ENCODE results near the gene CALY. TPM values are rescaled to one million over a fixed set of nuclear protein-coding genes. Genes with fewer than 3 reads are reported as not detected.

Gene CALY
- total RNA-seq, 2 experiments from 2014 or later, result 3.8 to 3.9 TPM

DNA sequence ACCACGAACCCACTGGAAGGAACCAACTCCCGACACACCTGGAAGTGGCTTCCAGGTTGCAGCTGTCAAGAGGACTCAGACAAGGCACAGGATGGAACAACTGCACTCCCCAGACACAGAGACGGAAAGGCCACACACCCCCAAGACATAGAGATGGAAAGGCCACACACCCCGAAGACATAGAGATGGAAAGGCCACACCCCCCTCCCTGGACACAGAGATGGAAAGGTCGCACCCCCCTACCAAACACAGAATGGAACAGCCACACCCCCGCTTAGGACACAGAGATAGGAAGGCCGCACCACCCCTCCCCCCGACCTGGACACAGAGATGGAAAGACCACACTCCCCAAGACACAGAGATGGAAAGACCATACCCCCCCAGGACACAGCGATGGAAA lies 20.4 kb downstream of the CALY start:
- Mint-ChIP-seq H3K4me3 (no peak overlapping the region), H3K27ac (no peak overlapping the region), H3K9me3 (no peaks in the 10 kb centered on the region), H3K27me3 (peaks cover 11% of the 10 kb centered on the region), H3K4me1 (ENCODE audit: low read depth) (peaks cover 13% of the 10 kb centered on the region), H3K36me3 (ENCODE audit: low read depth) (peaks cover 23% of the 10 kb centered on the region)
- intact Hi-C loops (cut with DNase I, micrococcal nuclease), result loop anchor here (5.0 kb wide), 2 partner anchors 174 to 479 kb away; no protein-coding TSS in a partner anchor
- Histone ChIP-seq H3K9me3 (ENCODE audit: control insufficient read depth in 1 of 2, insufficient read depth in 1 of 2, low read length in 2 of 2) (peaks cover 0 to 4% of the 10 kb centered on the region in 2 experiments), H3K36me3 (ENCODE audit: insufficient read depth, low read length) (peaks cover 19% of the 10 kb centered on the region), H3K4me3 (ENCODE audit: low read length) (no peak overlapping the region), H3K4me1 (ENCODE audit: insufficient read depth, low read length) (peaks cover 12% of the 10 kb centered on the region), H3K27ac (ENCODE audit: low read depth in 1 of 2, low read length in 2 of 2) (no peak overlapping the region), H3K27me3 (ENCODE audit: control insufficient read depth in 1 of 2, insufficient read depth in 2 of 2, low read length in 2 of 2) (no peaks in the 10 kb centered on the region)
- ChIA-PET POLR2A (interaction anchor here (0.7 to 1.2 kb wide), 2 partner anchors 9 to 20 kb away, joined by 3 to 4 read pairs; partner anchors contain the start of gene CALY), CTCF (interaction anchor here (0.9 kb wide), 1 partner anchor 9 kb away, joined by 3 read pairs; no protein-coding TSS in a partner anchor)
- TF ChIP-seq, protein P1, sequence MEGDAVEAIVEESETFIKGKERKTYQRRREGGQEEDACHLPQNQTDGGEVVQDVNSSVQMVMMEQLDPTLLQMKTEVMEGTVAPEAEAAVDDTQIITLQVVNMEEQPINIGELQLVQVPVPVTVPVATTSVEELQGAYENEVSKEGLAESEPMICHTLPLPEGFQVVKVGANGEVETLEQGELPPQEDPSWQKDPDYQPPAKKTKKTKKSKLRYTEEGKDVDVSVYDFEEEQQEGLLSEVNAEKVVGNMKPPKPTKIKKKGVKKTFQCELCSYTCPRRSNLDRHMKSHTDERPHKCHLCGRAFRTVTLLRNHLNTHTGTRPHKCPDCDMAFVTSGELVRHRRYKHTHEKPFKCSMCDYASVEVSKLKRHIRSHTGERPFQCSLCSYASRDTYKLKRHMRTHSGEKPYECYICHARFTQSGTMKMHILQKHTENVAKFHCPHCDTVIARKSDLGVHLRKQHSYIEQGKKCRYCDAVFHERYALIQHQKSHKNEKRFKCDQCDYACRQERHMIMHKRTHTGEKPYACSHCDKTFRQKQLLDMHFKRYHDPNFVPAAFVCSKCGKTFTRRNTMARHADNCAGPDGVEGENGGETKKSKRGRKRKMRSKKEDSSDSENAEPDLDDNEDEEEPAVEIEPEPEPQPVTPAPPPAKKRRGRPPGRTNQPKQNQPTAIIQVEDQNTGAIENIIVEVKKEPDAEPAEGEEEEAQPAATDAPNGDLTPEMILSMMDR (IDR thresholded peaks at IDR 0.05), result no peak
- no peak for DNase-seq
- ATAC-seq (ENCODE audit: poor library complexity), result no peak

DNA sequence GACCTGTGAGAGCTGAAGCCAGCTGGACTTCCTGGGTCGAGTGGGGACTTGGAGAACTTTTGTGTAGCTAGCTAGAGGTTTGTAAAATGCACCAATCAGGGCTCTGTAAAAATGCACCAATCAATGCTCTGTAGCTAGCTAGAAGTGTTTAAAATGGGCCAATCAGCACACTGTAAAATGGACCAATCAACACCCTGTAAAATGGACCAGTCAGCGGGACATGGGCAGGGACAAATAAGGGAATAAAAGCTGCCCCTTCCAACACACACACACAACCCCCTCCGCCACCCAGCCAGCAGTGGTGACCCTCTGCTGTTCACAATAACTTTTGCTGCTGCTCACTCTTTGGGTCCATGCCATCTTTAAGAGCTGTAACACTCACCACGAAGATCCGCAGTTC lies 20.8 kb downstream of the CALY start:
- Mint-ChIP-seq H3K36me3 (ENCODE audit: low read depth) (peaks cover 27% of the 10 kb centered on the region), H3K4me3 (no peak overlapping the region), H3K4me1 (ENCODE audit: low read depth) (peaks cover 13% of the 10 kb centered on the region), H3K9me3 (no peaks in the 10 kb centered on the region), H3K27ac (no peak overlapping the region), H3K27me3 (peaks cover 11% of the 10 kb centered on the region)
- ATAC-seq (ENCODE audit: poor library complexity) (no peak), DNase-seq (no peak)
- Histone ChIP-seq H3K27ac (ENCODE audit: low read depth in 1 of 2, low read length in 2 of 2) (no peak overlapping the region), H3K9me3 (ENCODE audit: control insufficient read depth in 1 of 2, insufficient read depth in 1 of 2, low read length in 2 of 2) (peaks cover 0 to 2% of the 10 kb centered on the region in 2 experiments), H3K4me3 (ENCODE audit: low read length) (no peak overlapping the region), H3K4me1 (ENCODE audit: insufficient read depth, low read length) (peaks cover 12% of the 10 kb centered on the region), H3K27me3 (ENCODE audit: control insufficient read depth in 1 of 2, insufficient read depth in 2 of 2, low read length in 2 of 2) (no peaks in the 10 kb centered on the region), H3K36me3 (ENCODE audit: insufficient read depth, low read length) (peaks cover 20% of the 10 kb centered on the region)
- intact Hi-C loops (cut with DNase I, micrococcal nuclease), result loop anchor here (5.0 kb wide), 2 partner anchors 174 to 479 kb away; no protein-coding TSS in a partner anchor
- TF ChIP-seq, protein P1 (IDR thresholded peaks at IDR 0.05), result no peak
- CTCF ChIA-PET, result interaction anchor here (0.9 kb wide), 1 partner anchor 9 kb away, joined by 3 read pairs; no protein-coding TSS in a partner anchor
- POLR2A ChIA-PET, result interaction anchor here (0.7 to 1.2 kb wide), 2 partner anchors 9 to 20 kb away, joined by 3 to 4 read pairs; partner anchors contain the start of gene CALY

DNA sequence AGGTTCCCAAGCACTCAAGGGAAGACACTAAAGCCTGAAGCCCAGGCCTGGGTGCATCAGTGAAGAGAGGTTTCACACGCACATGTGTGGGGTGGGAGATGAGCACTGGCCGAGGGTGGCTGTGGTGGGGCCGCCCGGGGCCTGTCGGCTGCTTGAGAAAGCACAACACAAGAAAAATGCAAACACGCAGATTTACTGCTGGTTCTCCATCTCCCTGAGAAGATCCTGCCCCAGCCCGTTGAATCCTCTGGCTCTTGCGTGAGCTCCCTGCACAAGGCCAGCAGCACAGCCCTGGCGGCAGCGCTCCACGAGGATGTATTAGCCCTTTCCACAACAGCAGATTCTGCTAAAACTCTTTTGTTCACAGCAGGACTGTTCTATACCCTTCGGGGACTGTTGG lies 21.8 kb downstream of the CALY start:
- no peak for ATAC-seq (ENCODE audit: poor library complexity)
- peaks cover 30% of the 10 kb centered on the region for H3K36me3 Mint-ChIP-seq (ENCODE audit: low read depth)
- H3K4me3 Mint-ChIP-seq, result no peak overlapping the region
- no peak for DNase-seq
- no peaks in the 10 kb centered on the region for H3K9me3 Mint-ChIP-seq
- TF ChIP-seq, protein P1 (IDR thresholded peaks at IDR 0.05), result no peak
- H3K27ac ChIP-seq (ENCODE audit: low read depth in 1 of 2, low read length in 2 of 2), result no peak overlapping the region
- ChIA-PET CTCF (no interaction called here), POLR2A (interaction anchor here (1.2 kb wide), 1 partner anchor 21 kb away, joined by 4 read pairs; the partner anchor contains the start of gene CALY)
- H3K27me3 ChIP-seq (ENCODE audit: control insufficient read depth in 1 of 2, insufficient read depth in 2 of 2, low read length in 2 of 2), result no peaks in the 10 kb centered on the region
- no peak overlapping the region for H3K4me3 ChIP-seq (ENCODE audit: low read length)
- intact Hi-C loops (cut with DNase I, micrococcal nuclease), result loop anchor here (5.0 kb wide), 2 partner anchors 173 to 478 kb away; no protein-coding TSS in a partner anchor
- H3K4me1 Mint-ChIP-seq (ENCODE audit: low read depth), result peaks cover 13% of the 10 kb centered on the region
- peaks cover 6% of the 10 kb centered on the region for H3K27me3 Mint-ChIP-seq
- H3K9me3 ChIP-seq (ENCODE audit: control insufficient read depth in 1 of 2, insufficient read depth in 1 of 2, low read length in 2 of 2), result peaks cover 0 to 1% of the 10 kb centered on the region in 2 experiments
- peaks cover 14% of the 10 kb centered on the region for H3K4me1 ChIP-seq (ENCODE audit: insufficient read depth, low read length)
- peaks cover 30% of the 10 kb centered on the region for H3K36me3 ChIP-seq (ENCODE audit: insufficient read depth, low read length)
- H3K27ac Mint-ChIP-seq, result no peak overlapping the region
